H9 (cell line): ENCODE data around the gene MINDY4. TPM values are rescaled to one million over a fixed set of nuclear protein-coding genes. Genes with fewer than 3 reads are reported as not detected.

Experiments used
- DNase-seq: peaks from one replicate; pipeline ENCODE4 v3.0.0-alpha.2; 2017
- H2AFZ ChIP-seq: one replicate; pipeline ENCODE4 v1.6.1; 2013; ENCODE audit warnings: mild to moderate bottlenecking, low read length, control low read depth, moderate library complexity
- H2AK5ac ChIP-seq: 2 replicates; pipeline ENCODE4 v1.6.1; 2013; ENCODE audit warnings: low read length, control low read depth, mixed read lengths; ENCODE audit not compliant: insufficient read length
- H2BK120ac ChIP-seq: one replicate; pipeline ENCODE4 v1.6.1; 2013; ENCODE audit warnings: low read depth, mild to moderate bottlenecking, low read length, control low read depth, inconsistent platforms; ENCODE audit not compliant: poor library complexity, severe bottlenecking
- H2BK12ac ChIP-seq: 2 replicates; pipeline ENCODE4 v1.6.1; 2013; ENCODE audit warnings: low read length, control low read depth, mixed read lengths, low read depth; ENCODE audit not compliant: insufficient read length
- H2BK15ac ChIP-seq: 2 replicates; pipeline ENCODE4 v1.6.1; 2013; ENCODE audit warnings: low read depth, low read length, control low read depth
- H2BK20ac ChIP-seq: one replicate; pipeline ENCODE4 v1.6.1; 2013; ENCODE audit warnings: low read depth, mild to moderate bottlenecking, low read length, control low read depth, inconsistent platforms; ENCODE audit not compliant: poor library complexity, severe bottlenecking
- H2BK5ac ChIP-seq: 2 replicates; pipeline ENCODE4 v1.6.1; 2013; ENCODE audit warnings: low read length, control low read depth, mixed read lengths; ENCODE audit not compliant: insufficient read length
- H3K14ac ChIP-seq: 2 replicates; pipeline ENCODE4 v1.6.1; 2013; ENCODE audit warnings: low read length, control low read depth; ENCODE audit not compliant: insufficient read depth
- H3K18ac ChIP-seq: 2 replicates; pipeline ENCODE4 v1.6.1; 2013; ENCODE audit warnings: low read depth, mild to moderate bottlenecking, mixed read lengths, low read length, control low read depth; ENCODE audit not compliant: insufficient read length
- H3K23ac ChIP-seq: 2 replicates; pipeline ENCODE4 v1.6.1; 2013; ENCODE audit warnings: low read length, control low read depth, mixed read lengths, low read depth; ENCODE audit not compliant: insufficient read length
- H3K23me2 ChIP-seq: 2 replicates; pipeline ENCODE4 v1.6.1; 2013; ENCODE audit warnings: low read depth, mild to moderate bottlenecking, mixed read lengths, low read length, control low read depth; ENCODE audit not compliant: insufficient read length, poor library complexity, severe bottlenecking
- H3K27ac ChIP-seq: 2 replicates; pipeline ENCODE4 v1.5.1; 2013; ENCODE audit warnings: low read length, control low read depth, mixed read lengths, low read depth; ENCODE audit not compliant: insufficient read length
- H3K27me3 ChIP-seq: 2 replicates; pipeline ENCODE4 v1.6.1; 2013; ENCODE audit warnings: low read length, control low read depth, inconsistent platforms; ENCODE audit not compliant: insufficient read depth
- H3K4ac ChIP-seq: 2 replicates; pipeline ENCODE4 v1.6.1; 2013; ENCODE audit warnings: low read depth, mild to moderate bottlenecking, control low read depth, inconsistent platforms, low read length, moderate library complexity
- H3K4me1 ChIP-seq: 2 replicates; pipeline ENCODE4 v1.6.1; 2013; ENCODE audit warnings: low read length, control low read depth, inconsistent platforms; ENCODE audit not compliant: insufficient read depth
- H3K4me2 ChIP-seq: 2 replicates; pipeline ENCODE4 v1.6.1; 2013; ENCODE audit warnings: low read length, control low read depth, mixed read lengths; ENCODE audit not compliant: insufficient read length, insufficient read depth
- H3K56ac ChIP-seq: 2 replicates; pipeline ENCODE4 v1.6.1; 2013; ENCODE audit warnings: low read depth, mild to moderate bottlenecking, mixed read lengths, low read length, control low read depth; ENCODE audit not compliant: insufficient read length
- H3K79me1 ChIP-seq: 2 replicates; pipeline ENCODE4 v1.6.1; 2013; ENCODE audit warnings: low read depth, mild to moderate bottlenecking, moderate library complexity, low read length, control low read depth, inconsistent platforms; ENCODE audit not compliant: insufficient read depth, poor library complexity, severe bottlenecking
- H3K79me2 ChIP-seq: 2 replicates; pipeline ENCODE4 v1.6.1; 2013; ENCODE audit warnings: low read length, control low read depth, inconsistent platforms; ENCODE audit not compliant: insufficient read depth
- H3K9ac ChIP-seq: 2 replicates; pipeline ENCODE4 v1.6.1; 2013; ENCODE audit warnings: low read length, control low read depth, mixed read lengths; ENCODE audit not compliant: insufficient read length; ENCODE audit errors: extremely low read depth
- H3K9me3 ChIP-seq: one replicate; pipeline ENCODE4 v1.6.1; 2013; ENCODE audit warnings: low read depth, low read length, inconsistent platforms; ENCODE audit not compliant: control insufficient read depth
- H3T11ph ChIP-seq: one replicate; pipeline ENCODE4 v1.6.1; 2013; ENCODE audit warnings: mild to moderate bottlenecking, low read length, control low read depth, inconsistent platforms
- H4K20me1 ChIP-seq: one replicate; pipeline ENCODE4 v1.6.1; 2013; ENCODE audit not compliant: control insufficient read depth, insufficient read length, insufficient read depth
- H4K5ac ChIP-seq: 2 replicates; pipeline ENCODE4 v1.6.1; 2013; ENCODE audit warnings: low read depth, mild to moderate bottlenecking, mixed read lengths, low read length, control low read depth; ENCODE audit not compliant: insufficient read length
- H4K8ac ChIP-seq: replicated peaks from 2 replicates; pipeline ENCODE4 v1.6.1; 2013; ENCODE audit warnings: low read length, control low read depth, mixed read lengths, low read depth; ENCODE audit not compliant: insufficient read length
- H4K91ac ChIP-seq: 2 replicates; pipeline ENCODE4 v1.6.1; 2013; ENCODE audit warnings: low read depth, mild to moderate bottlenecking, moderate library complexity, mixed read lengths, low read length, control low read depth; ENCODE audit not compliant: insufficient read length
- H3K27ac Mint-ChIP-seq, 3 experiments: 2 replicates in 2 of 3; 3 replicates in 1 of 3; pipeline ENCODE4 v1.8.0; 2020 to 2021; ENCODE audit warnings: mixed read lengths in 3 of 3, mild to moderate bottlenecking in 1 of 3, moderate library complexity in 1 of 3
- H3K27me3 Mint-ChIP-seq: 2 replicates; pipeline ENCODE4 v1.8.0; 2021; ENCODE audit warnings: low read depth, mild to moderate bottlenecking, moderate library complexity, mixed read lengths
- H3K36me3 Mint-ChIP-seq, 3 experiments: 2 replicates in 2 of 3; 3 replicates in 1 of 3; pipeline ENCODE4 v1.8.0; 2020 to 2021; ENCODE audit warnings: low read depth in 3 of 3, mixed read lengths in 3 of 3; ENCODE audit not compliant: insufficient read depth in 1 of 3
- H3K4me1 Mint-ChIP-seq, 2 experiments: 2 replicates each; pipeline ENCODE4 v1.8.0; 2020; ENCODE audit warnings: mixed read lengths in 2 of 2
- H3K4me3 Mint-ChIP-seq, 2 experiments: 2 replicates in 1 of 2; 3 replicates in 1 of 2; pipeline ENCODE4 v1.8.0; 2020 to 2021; ENCODE audit warnings: mild to moderate bottlenecking in 2 of 2, mixed read lengths in 2 of 2, moderate library complexity in 1 of 2
- H3K9me3 Mint-ChIP-seq, 2 experiments: 2 replicates in 1 of 2; 3 replicates in 1 of 2; pipeline ENCODE4 v1.8.0; 2020; ENCODE audit warnings: mild to moderate bottlenecking in 2 of 2, mixed read lengths in 2 of 2, moderate library complexity in 1 of 2
- CTCF ChIP-seq: fragments of 200-600 bp; sonication (generic); conservative IDR thresholded peaks from 3 replicates; pipeline ENCODE4 v1.8.0; 2021; ENCODE audit warnings: antibody characterized with exemption, mild to moderate bottlenecking
- WGBS: extraction: QIAGEN DNeasy Blood & Tissue Kit; methylation state at CpG from one replicate; pipeline ENCODE4 v1.1.7; 2013; ENCODE audit warnings: missing lambda C conversion rate, low lambda C conversion rate, mixed read lengths; ENCODE audit not compliant: insufficient read length; ENCODE audit errors: extremely low coverage; 5-methylcytosine and 5-hydroxymethylcytosine counted together
- total RNA-seq: library from RNA; stranded (reverse); gene quantifications from 2 replicates; pipeline ENCODE4 v1.2.1, GENCODE V29; 2021

Gene MINDY4
- total RNA-seq, 1 experiment from 2014 or later, result 3.1 TPM

- Histone ChIP-seq H3K27me3 (no peaks in the 10 kb centered on the region), H4K8ac (no peak overlapping the region), H3K27ac (no peak overlapping the region), H3K9me3 (no peaks in the 10 kb centered on the region), H4K5ac (no peak overlapping the region), H2BK12ac (no peak overlapping the region), H3K23me2 (no peaks in the 10 kb centered on the region), H3K18ac (no peak overlapping the region), H3K4ac (no peak overlapping the region), H3K79me2 (no peaks in the 10 kb centered on the region), H2BK5ac (no peak overlapping the region), H3K4me1 (no peaks in the 10 kb centered on the region), H3K9ac (no peak overlapping the region), H2AFZ (no peak overlapping the region), H4K91ac (no peak overlapping the region), H2BK20ac (no peak overlapping the region), H3K4me2 (no peak overlapping the region), H2BK15ac (no peak overlapping the region), H4K20me1 (no peaks in the 10 kb centered on the region), H3K23ac (no peak overlapping the region), H2BK120ac (no peak overlapping the region), H3K56ac (no peak overlapping the region), H3K14ac (no peak overlapping the region), H3K79me1 (no peaks in the 10 kb centered on the region), H3T11ph (no peak overlapping the region), H2AK5ac (no peak overlapping the region)
- H3K9me3 Mint-ChIP-seq, result peaks cover 32 to 33% of the 10 kb centered on the region in 2 experiments
- H3K4me1 Mint-ChIP-seq, result peaks cover 4% of the 10 kb centered on the region in 2 experiments; a peak in 1 of 4 replicates
- peaks cover 5% of the 10 kb centered on the region for H3K27me3 Mint-ChIP-seq
- no peak overlapping the region for H3K4me3 Mint-ChIP-seq
- no peak overlapping the region for H3K27ac Mint-ChIP-seq
- no peak for TF ChIP-seq CTCF
- H3K36me3 Mint-ChIP-seq, result peaks cover 24 to 37% (median 27%) of the 10 kb centered on the region in 3 experiments
- DNase-seq, result peak; percentile 3
- WGBS, result no CpG with 5 or more reads among the region's 6 CpGs
These were observed 64.2 kb downstream of the MINDY4 start for GRCh38 chr7:30835396-30835915.
